Testis (tissue), 2 donors: ENCODE results near the gene TRIM14.

Experiments used
- CTCF ChIP-seq, 3 experiments: fragments of 450-650 bp in 2 of 3; fragments of 200-600 bp in 1 of 3; sonication (generic) in 1 of 3; IDR thresholded peaks; one replicate each; pipeline ENCODE4 v1.5.1; 2016 to 2019; ENCODE audit warnings: antibody characterized with exemption in 3 of 3, mild to moderate bottlenecking in 2 of 3, moderate library complexity in 1 of 3
- POLR2A ChIP-seq: fragments of 450-650 bp; IDR thresholded peaks from one replicate; pipeline ENCODE4 v1.6.1; 2017; ENCODE audit warnings: antibody characterized with exemption, mild to moderate bottlenecking, moderate library complexity

DNA sequence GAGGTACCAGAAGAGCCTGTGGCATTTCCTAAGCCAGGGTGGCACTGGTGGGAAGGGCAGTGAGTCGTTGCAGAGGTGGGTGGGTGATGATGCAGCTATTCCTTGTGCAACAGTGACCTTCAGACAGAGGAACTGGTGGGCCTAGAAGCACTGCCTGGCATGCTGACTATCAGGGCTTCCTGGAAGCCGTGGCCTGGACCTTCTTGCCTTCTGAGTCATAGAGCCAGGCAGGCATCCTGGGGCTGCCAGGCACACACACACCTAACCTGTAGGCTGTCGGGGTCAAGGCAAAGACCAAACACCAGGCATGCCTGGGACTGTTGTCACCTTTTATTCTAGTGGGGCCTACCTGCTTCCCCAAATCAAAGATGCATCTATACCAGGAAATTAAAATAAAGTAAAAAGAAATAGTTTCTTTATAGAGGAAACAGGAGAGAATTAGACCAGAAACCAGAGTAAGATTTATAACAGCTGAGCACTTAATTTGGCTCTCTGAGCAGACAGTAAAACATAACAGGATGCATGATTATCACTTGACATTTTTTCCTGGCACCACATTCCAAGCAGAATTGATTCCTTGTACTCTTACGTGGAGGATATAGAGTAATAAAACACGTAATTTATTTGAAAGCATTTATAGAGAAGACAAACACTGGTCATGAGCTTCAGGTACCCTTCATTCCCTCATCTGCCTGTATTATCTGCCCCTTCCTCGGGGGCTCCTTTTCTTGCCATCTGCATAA, 37.4 kb downstream of the TRIM14 start:
- TF ChIP-seq POLR2A (no peak), CTCF (IDR thresholded peaks at IDR 0.05) (no peak)
